ENCODE measurements around the gene RFX2. TPM values are rescaled to one million over a fixed set of nuclear protein-coding genes. Genes with fewer than 3 reads are reported as not detected.
"Not testable (repeated sequence)": the region's sequence is repeated elsewhere in the genome, so short reads cannot be mapped to it uniquely, and the experiment has no call there.

The RFX2 gene
- polyA plus RNA-seq, 3 donors: 6.9 to 11.1 (median 8.1) TPM

- DNase-seq (ENCODE audit: extremely low read depth in 1 of 11, low read depth in 9 of 11, low spot score in 4 of 11): no peak
These were observed 140.8 kb downstream of the RFX2 start for GRCh38 chr19:5969476-5969875.

GRCh38 chr19:5968431-5969373 is 141.6 kb downstream of the RFX2 start:
- DNase-seq (ENCODE audit: extremely low read depth in 1 of 11, low read depth in 9 of 11, low spot score in 4 of 11): no peak

- peak in 9 of 11 donors; percentile 66 to 87 (median 74) for DNase-seq (ENCODE audit: extremely low read depth in 1 of 11, low read depth in 9 of 11, low spot score in 4 of 11)
These were observed 142.3 kb downstream of the RFX2 start for GRCh38 chr19:5967994-5968430.

- no peak for DNase-seq (ENCODE audit: extremely low read depth in 1 of 11, low read depth in 9 of 11, low spot score in 4 of 11)
These were observed 142.7 kb downstream of the RFX2 start for GRCh38 chr19:5967571-5967970.

- no peak for DNase-seq (ENCODE audit: extremely low read depth in 1 of 11, low read depth in 9 of 11, low spot score in 4 of 11)
These were observed 143.4 kb downstream of the RFX2 start for GRCh38 chr19:5966941-5967340.

GRCh38 chr19:5966215-5966614 is 144.1 kb downstream of the RFX2 start:
- peak in 1 of 11 donors; percentile 68 for DNase-seq (ENCODE audit: extremely low read depth in 1 of 11, low read depth in 9 of 11, low spot score in 4 of 11)

- no peak for DNase-seq (ENCODE audit: extremely low read depth in 1 of 11, low read depth in 9 of 11, low spot score in 4 of 11)
These were observed 145.3 kb downstream of the RFX2 start for GRCh38 chr19:5964816-5965565.

GRCh38 chr19:5963855-5964254 is 146.4 kb downstream of the RFX2 start:
- no peak for DNase-seq (ENCODE audit: extremely low read depth in 1 of 11, low read depth in 9 of 11, low spot score in 4 of 11)

- not testable (repeated sequence) for DNase-seq (ENCODE audit: extremely low read depth in 1 of 11, low read depth in 9 of 11, low spot score in 4 of 11)
These were observed 147.0 kb downstream of the RFX2 start for GRCh38 chr19:5963259-5963658.

- no peak for DNase-seq (ENCODE audit: extremely low read depth in 1 of 11, low read depth in 9 of 11, low spot score in 4 of 11)
These were observed 148.0 kb downstream of the RFX2 start for GRCh38 chr19:5961969-5962945.

- not testable (repeated sequence) for DNase-seq (ENCODE audit: extremely low read depth in 1 of 11, low read depth in 9 of 11, low spot score in 4 of 11)
These were observed 148.7 kb downstream of the RFX2 start for GRCh38 chr19:5961641-5961968.

GRCh38 chr19:5960005-5961001 is 150.0 kb downstream of the RFX2 start:
- DNase-seq (ENCODE audit: extremely low read depth in 1 of 11, low read depth in 9 of 11, low spot score in 4 of 11): no peak

- no peak for DNase-seq (ENCODE audit: extremely low read depth in 1 of 11, low read depth in 9 of 11, low spot score in 4 of 11)
These were observed 150.9 kb downstream of the RFX2 start for GRCh38 chr19:5959260-5960004.

GRCh38 chr19:5958851-5959122 is 151.5 kb downstream of the RFX2 start:
- DNase-seq (ENCODE audit: extremely low read depth in 1 of 11, low read depth in 9 of 11, low spot score in 4 of 11): no peak

- no peak for DNase-seq (ENCODE audit: extremely low read depth in 1 of 11, low read depth in 9 of 11, low spot score in 4 of 11)
These were observed 152.0 kb downstream of the RFX2 start for GRCh38 chr19:5958074-5958850.

GRCh38 chr19:5957170-5957569 is 153.1 kb downstream of the RFX2 start:
- DNase-seq (ENCODE audit: extremely low read depth in 1 of 11, low read depth in 9 of 11, low spot score in 4 of 11): no peak

- DNase-seq (ENCODE audit: extremely low read depth in 1 of 11, low read depth in 9 of 11, low spot score in 4 of 11): no peak
These were observed 153.6 kb downstream of the RFX2 start for GRCh38 chr19:5956728-5957127.

All from renal cortex interstitium (tissue), 11 donors.